ENCODE results near the gene LINGO3. TPM values are rescaled to one million over a fixed set of nuclear protein-coding genes. Genes with fewer than 3 reads are reported as not detected.

The LINGO3 gene
- total and polyA plus RNA-seq, 2 of the 4 experiments (the other 2 are of a cell fraction): not detected

DNA sequence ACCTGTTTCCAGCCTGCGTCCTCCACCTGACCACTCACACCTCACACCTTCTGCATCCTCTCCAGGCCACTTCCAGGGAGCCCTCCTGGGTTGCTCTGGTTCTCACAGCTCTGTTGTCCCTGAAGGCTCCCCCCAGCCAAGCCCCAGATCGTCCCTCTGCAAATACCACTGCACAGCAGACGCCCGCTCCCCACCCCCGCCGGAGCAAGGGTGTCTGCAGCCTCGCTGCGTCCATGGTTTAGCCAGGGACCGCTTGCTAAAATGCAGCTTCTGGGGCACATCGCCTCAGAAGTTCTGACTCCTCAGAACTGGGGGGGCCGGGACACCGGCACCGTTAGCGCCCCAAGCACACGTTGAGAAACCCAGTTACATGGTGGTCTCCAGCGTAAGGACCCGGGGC is 983 bp downstream of the LINGO3 start:
- 43% methylated on average over 11 of the region's 17 CpGs; no CpG with 5 or more reads in 1 of the 2 experiments for WGBS, 2 experiments (ENCODE audit: extremely low coverage in 2 of 2, insufficient read length in 1 of 2)

More for the DNA sequence above, 983 bp downstream of the LINGO3 start:
- H2AFZ ChIP-seq (replicated peaks; ENCODE audit: low read length, poor library complexity): no peak overlapping the region
- ATAC-seq (ENCODE audit: low read depth): no peak
- H3K4me1 ChIP-seq (ENCODE audit: control insufficient read depth, insufficient read depth, low read length): peaks cover 8% of the 10 kb centered on the region; the same call in 1 of the 2 replicates
- H4K20me1 ChIP-seq (ENCODE audit: insufficient read depth, low read length): 0 out of 2 replicates have a peak, but pooled peaks cover 8% of the 10 kb centered on the region
- dilution Hi-C loops (cut with HindIII; ENCODE audit: low sequenced_read_pairs, unreplicated experiment): no loop called here
- ChIA-PET CTCF (no interaction called here), POLR2A (ENCODE audit: unreplicated experiment) (no interaction called here)
- no peaks in the 10 kb centered on the region for H3K79me1 ChIP-seq (ENCODE audit: low read depth in 1 of 2, low read length in 2 of 2)
- no peak overlapping the region for H3K4ac ChIP-seq (ENCODE audit: low read depth, low read length)
- H3K9me3 ChIP-seq (ENCODE audit: control insufficient read depth, insufficient read depth, low read length): no peaks in the 10 kb centered on the region; the same call in 1 of the 2 replicates
- no peak overlapping the region for H4K5ac ChIP-seq (ENCODE audit: low read depth, low read length)
- BruUV-seq (replicated peaks): no TSS peak
- TF ChIP-seq FOS (IDR thresholded peaks at IDR 0.05; ENCODE audit: low read depth, low read length): no peak
- TF ChIP-seq CEBPB (IDR thresholded peaks at IDR 0.05; ENCODE audit: low read depth, low read length): no peak
- no peak for TF ChIP-seq RAD21 (IDR thresholded peaks at IDR 0.05; ENCODE audit: low read length)
- TF ChIP-seq CTCF (conservative IDR thresholded peaks at IDR 0.05; ENCODE audit: low read depth, low read length): no peak
- TF ChIP-seq, protein P1, sequence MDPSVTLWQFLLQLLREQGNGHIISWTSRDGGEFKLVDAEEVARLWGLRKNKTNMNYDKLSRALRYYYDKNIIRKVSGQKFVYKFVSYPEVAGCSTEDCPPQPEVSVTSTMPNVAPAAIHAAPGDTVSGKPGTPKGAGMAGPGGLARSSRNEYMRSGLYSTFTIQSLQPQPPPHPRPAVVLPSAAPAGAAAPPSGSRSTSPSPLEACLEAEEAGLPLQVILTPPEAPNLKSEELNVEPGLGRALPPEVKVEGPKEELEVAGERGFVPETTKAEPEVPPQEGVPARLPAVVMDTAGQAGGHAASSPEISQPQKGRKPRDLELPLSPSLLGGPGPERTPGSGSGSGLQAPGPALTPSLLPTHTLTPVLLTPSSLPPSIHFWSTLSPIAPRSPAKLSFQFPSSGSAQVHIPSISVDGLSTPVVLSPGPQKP (IDR thresholded peaks at IDR 0.05; ENCODE audit: borderline replicate concordance, low read depth, low read length): no peak
- no peak for TF ChIP-seq POLR2A (IDR thresholded peaks at IDR 0.05; ENCODE audit: low read depth, low read length)
- no peak for TF ChIP-seq RCOR1 (IDR thresholded peaks at IDR 0.05; ENCODE audit: insufficient replicate concordance, low read length)
- no peak overlapping the region for H3K4me3 ChIP-seq (ENCODE audit: insufficient read depth, low read depth, low read length)
- no peak overlapping the region for H2AK5ac ChIP-seq (ENCODE audit: low read depth, low read length)
- intact Hi-C loops (cut with micrococcal nuclease): no loop called here
- H3K14ac ChIP-seq (replicated peaks; ENCODE audit: low read depth, low read length): no peak overlapping the region
- no peak overlapping the region for H3K56ac ChIP-seq (ENCODE audit: extremely low read depth, insufficient read depth, low read length)
- no peak overlapping the region for H2BK120ac ChIP-seq (ENCODE audit: low read depth, low read length)
- H3K9me1 ChIP-seq (ENCODE audit: insufficient read depth, low read length): no peaks in the 10 kb centered on the region
- no peak overlapping the region for H2BK5ac ChIP-seq (ENCODE audit: low read depth, low read length, poor library complexity, severe bottlenecking)
- H3K36me3 ChIP-seq (ENCODE audit: control insufficient read depth, insufficient read depth, low read length): no peaks in the 10 kb centered on the region
- H3K4me2 ChIP-seq (ENCODE audit: low read depth, low read length): no peak overlapping the region
- no peak overlapping the region for H2BK20ac ChIP-seq (ENCODE audit: low read depth, low read length)
- no peak overlapping the region for H3K18ac ChIP-seq (ENCODE audit: low read depth, low read length)
- H3K27ac ChIP-seq (ENCODE audit: insufficient read depth, low read length): no peak overlapping the region
- H3K9ac ChIP-seq (ENCODE audit: low read depth, low read length): no peak overlapping the region
- no peak overlapping the region for H2BK15ac ChIP-seq (ENCODE audit: low read depth, low read length)
- H4K91ac ChIP-seq (ENCODE audit: insufficient read depth, low read depth, low read length): no peak overlapping the region
- H3K23ac ChIP-seq (ENCODE audit: low read depth, low read length): no peak overlapping the region
- in situ Hi-C loops (cut with MboI; ENCODE audit: low sequenced_read_pairs): no loop called here
- H4K8ac ChIP-seq (ENCODE audit: low read depth in 2 of 2, low read length in 2 of 2): no peak overlapping the region
- DNase-seq: no peak
- no peak overlapping the region for H2AK9ac ChIP-seq (replicated peaks; ENCODE audit: low read depth, low read length, poor library complexity)
- H3K27me3 ChIP-seq (ENCODE audit: control insufficient read depth, insufficient read depth, low read length): peaks cover 56% of the 10 kb centered on the region
